MV-4-11 (cell line): ENCODE measurements around the gene TSPYL2.

Experiments
- DNase-seq: peaks from one replicate; lab custom pipeline; 2025; lab: John Stamatoyannopoulos, UW

TSPYL2 gene

GRCh38 chrX:53081925-53082772 lies at the start of gene TSPYL2:
Gene TSPYL2, plus strand, starts transcription at chrX:53082367. Its CDS starts 132 bp downstream, at chrX:53082499.
- peak; percentile 88 for DNase-seq

- DNase-seq = no peak
These were observed 46.0 kb upstream of the TSPYL2 start for GRCh38 chrX:53036149-53036548.

GRCh38 chrX:53039236-53039635 lies 42.9 kb upstream of the TSPYL2 start:
- DNase-seq = no peak

- no peak for DNase-seq
These were observed 37.2 kb upstream of the TSPYL2 start for GRCh38 chrX:53044995-53045394.

- no peak for DNase-seq
These were observed 34.9 kb upstream of the TSPYL2 start for GRCh38 chrX:53047228-53047627.

GRCh38 chrX:53048169-53049126 lies 33.7 kb upstream of the TSPYL2 start, which contains the start of gene GPR173:
Gene GPR173, plus strand, starts transcription at chrX:53048789. Its CDS starts 27,833 bp downstream, at chrX:53076622.
- DNase-seq = no peak

GRCh38 chrX:53049127-53049517 lies 33.0 kb upstream of the TSPYL2 start:
- no peak for DNase-seq

GRCh38 chrX:53050841-53051240 lies 31.3 kb upstream of the TSPYL2 start:
- DNase-seq = no peak

GRCh38 chrX:53055244-53055849 lies 26.8 kb upstream of the TSPYL2 start:
- DNase-seq = no peak

- DNase-seq = no peak
These were observed 25.9 kb upstream of the TSPYL2 start for GRCh38 chrX:53056292-53056691.

GRCh38 chrX:53065104-53065503 lies 17.1 kb upstream of the TSPYL2 start:
- no peak for DNase-seq

GRCh38 chrX:53071064-53071463 lies 11.1 kb upstream of the TSPYL2 start:
- no peak for DNase-seq

- peak; percentile 51 for DNase-seq
These were observed 10.4 kb upstream of the TSPYL2 start for GRCh38 chrX:53071604-53072417.

- peak; percentile 28 for DNase-seq
These were observed 9.6 kb upstream of the TSPYL2 start for GRCh38 chrX:53072418-53073114.

GRCh38 chrX:53073115-53073586 lies 9.0 kb upstream of the TSPYL2 start:
- no peak for DNase-seq

GRCh38 chrX:53075011-53075410 lies 7.2 kb upstream of the TSPYL2 start:
- DNase-seq = no peak

- no peak for DNase-seq
These were observed 5.5 kb upstream of the TSPYL2 start for GRCh38 chrX:53076671-53077070.

GRCh38 chrX:53077207-53078197 lies 4.7 kb upstream of the TSPYL2 start:
- no peak for DNase-seq

GRCh38 chrX:53078943-53079342 lies 3.2 kb upstream of the TSPYL2 start:
- DNase-seq = no peak
